ENCODE data around the gene AKAIN1. TPM values are rescaled to one million over a fixed set of nuclear protein-coding genes. Genes with fewer than 3 reads are reported as not detected.

Gene AKAIN1
- total and polyA plus RNA-seq, 10 of the 15 experiments (the other 5 are each of a cell fraction or from before 2014, with no cell fraction given), result not detected

- TF ChIP-seq SKIL (IDR thresholded peaks at IDR 0.05; ENCODE audit: low read depth, poor library complexity, severe bottlenecking) (no peak), ELK1 (IDR thresholded peaks at IDR 0.05; ENCODE audit: low read depth, low read length) (no peak), ZBTB11 (CRISPR knock-in tag; IDR thresholded peaks at IDR 0.05) (no peak), TCF7 (IDR thresholded peaks at IDR 0.05; ENCODE audit: borderline replicate concordance) (no peak), ETV6 (conservative IDR thresholded peaks at IDR 0.05 in 1 of 2, IDR thresholded peaks at IDR 0.05 in 1 of 2; ENCODE audit: borderline replicate concordance in 1 of 2, low read depth in 1 of 2) (no peak), SP1 (IDR thresholded peaks at IDR 0.05; ENCODE audit: low read depth, low read length) (no peak), E2F8 (IDR thresholded peaks at IDR 0.05; ENCODE audit: low read depth, partially characterized antibody) (no peak), REST (IDR thresholded peaks at IDR 0.05; ENCODE audit: low read depth, low read length) (no peak), NFYB (IDR thresholded peaks at IDR 0.05; ENCODE audit: insufficient read depth, low read depth, low read length) (no peak), SPI1 (IDR thresholded peaks at IDR 0.05; ENCODE audit: borderline replicate concordance, insufficient read depth, low read depth, low read length) (no peak), JUNB (IDR thresholded peaks at IDR 0.05) (no peak)
These were observed 46.2 kb downstream of the AKAIN1 start (continued) for GRCh38 chr18:5150894-5151293.

Data from GM12878 (cell line).